Stimulated activated CD4-positive, alpha-beta T cell treated with anti-CD3 and anti-CD28 coated beads, Interleukin-1b, Interleukin-23, amount 100 ng/mL, for 48 hours (primary cell): ENCODE data around the gene USP49.

Experiments used
- DNase-seq: peaks from one replicate; pipeline ENCODE4 v3.0.0-alpha.2; 2020

The USP49 gene

GRCh38 chr6:41927253-41927652 lies 32.1 kb upstream of the USP49 start:
- no peak for DNase-seq

- no peak for DNase-seq
Measured at GRCh38 chr6:41922154-41922553, 27.0 kb upstream of the USP49 start.

- no peak for DNase-seq
Measured at GRCh38 chr6:41921712-41921998, 26.5 kb upstream of the USP49 start.

GRCh38 chr6:41920921-41921711 lies 25.9 kb upstream of the USP49 start, which contains the start of the genes BYSL and MED20:
BYSL (plus strand) TSS chr6:41921499; CDS start chr6:41921563, 64 bp downstream.
MED20 (minus strand) TSS chr6:41921139; CDS start chr6:41921018, 121 bp downstream.
- DNase-seq = peak; percentile 93

- peak; percentile 33 for DNase-seq
Measured at GRCh38 chr6:41917528-41917927, 22.4 kb upstream of the USP49 start.

- no peak for DNase-seq
Measured at GRCh38 chr6:41914869-41915530, 19.8 kb upstream of the USP49 start.

- no peak for DNase-seq
Measured at GRCh38 chr6:41914343-41914742, 19.2 kb upstream of the USP49 start.

- DNase-seq = no peak
Measured at GRCh38 chr6:41909727-41910126, 14.6 kb upstream of the USP49 start.

GRCh38 chr6:41901882-41902519 lies 6.8 kb upstream of the USP49 start:
- DNase-seq = peak; percentile 44

- DNase-seq = no peak
Measured at GRCh38 chr6:41900861-41901260, 5.7 kb upstream of the USP49 start.

GRCh38 chr6:41896281-41896680 lies 1.1 kb upstream of the USP49 start:
- DNase-seq = no peak

- no peak for DNase-seq
Measured at GRCh38 chr6:41894366-41895299, 542 bp downstream of the USP49 start.

GRCh38 chr6:41892921-41893564 lies 2.1 kb downstream of the USP49 start:
- no peak for DNase-seq

- no peak for DNase-seq
Measured at GRCh38 chr6:41887331-41887751, 7.8 kb downstream of the USP49 start.

- DNase-seq = no peak
Measured at GRCh38 chr6:41885930-41886329, 9.2 kb downstream of the USP49 start.

GRCh38 chr6:41884957-41885356 lies 10.2 kb downstream of the USP49 start:
- DNase-seq = no peak

GRCh38 chr6:41881506-41881905 lies 13.7 kb downstream of the USP49 start:
- DNase-seq = no peak

- DNase-seq = no peak
Measured at GRCh38 chr6:41878961-41879405, 16.2 kb downstream of the USP49 start.

- DNase-seq = no peak
Measured at GRCh38 chr6:41878246-41878645, 16.9 kb downstream of the USP49 start.

- no peak for DNase-seq
Measured at GRCh38 chr6:41877051-41877680, 18.0 kb downstream of the USP49 start.

GRCh38 chr6:41874741-41875140 lies 20.4 kb downstream of the USP49 start:
- DNase-seq = no peak

- DNase-seq = no peak
Measured at GRCh38 chr6:41872147-41872546, 23.0 kb downstream of the USP49 start.
